Prostate gland (tissue), 2 donors: ENCODE results near the gene MDK.

Experiments
- POLR2A ChIP-seq: fragments of 450-650 bp; IDR thresholded peaks from one replicate; pipeline ENCODE4 v1.6.1; 2016; ENCODE audit warnings: antibody characterized with exemption, mild to moderate bottlenecking
- TF ChIP-seq, protein P1 (sequence below), 4 experiments: fragments of 200-600 bp in 2 of 4; fragments of 450-650 bp in 2 of 4; sonication (generic) in 2 of 4; IDR thresholded peaks; 1 replicate in 3 of 4; 2 replicates in 1 of 4; pipeline ENCODE4 v1.5.1; 2016 to 2019; ENCODE audit warnings: antibody characterized with exemption in 4 of 4, mild to moderate bottlenecking in 2 of 4, moderate library complexity in 2 of 4

DNA sequence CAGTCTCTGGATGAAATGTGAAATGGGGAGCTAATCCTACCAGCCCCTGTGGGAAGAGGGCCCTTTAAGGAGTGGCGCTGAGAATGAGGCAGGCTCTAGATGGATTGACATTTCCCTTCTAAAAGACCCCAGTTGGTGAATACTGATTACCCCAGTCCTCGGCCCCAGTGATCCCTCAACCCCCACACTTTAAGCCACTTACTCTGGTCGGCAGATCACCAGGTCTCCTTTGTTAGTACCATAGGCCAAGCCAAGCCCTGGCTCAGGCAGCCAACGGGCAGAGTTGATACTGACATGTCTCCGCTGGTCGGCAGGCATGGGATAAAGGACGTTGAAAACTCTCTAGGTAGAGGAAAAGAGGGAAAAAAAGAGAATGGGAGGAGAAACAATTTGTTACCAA lies 36.2 kb downstream of the MDK start:
- TF ChIP-seq, protein P1, sequence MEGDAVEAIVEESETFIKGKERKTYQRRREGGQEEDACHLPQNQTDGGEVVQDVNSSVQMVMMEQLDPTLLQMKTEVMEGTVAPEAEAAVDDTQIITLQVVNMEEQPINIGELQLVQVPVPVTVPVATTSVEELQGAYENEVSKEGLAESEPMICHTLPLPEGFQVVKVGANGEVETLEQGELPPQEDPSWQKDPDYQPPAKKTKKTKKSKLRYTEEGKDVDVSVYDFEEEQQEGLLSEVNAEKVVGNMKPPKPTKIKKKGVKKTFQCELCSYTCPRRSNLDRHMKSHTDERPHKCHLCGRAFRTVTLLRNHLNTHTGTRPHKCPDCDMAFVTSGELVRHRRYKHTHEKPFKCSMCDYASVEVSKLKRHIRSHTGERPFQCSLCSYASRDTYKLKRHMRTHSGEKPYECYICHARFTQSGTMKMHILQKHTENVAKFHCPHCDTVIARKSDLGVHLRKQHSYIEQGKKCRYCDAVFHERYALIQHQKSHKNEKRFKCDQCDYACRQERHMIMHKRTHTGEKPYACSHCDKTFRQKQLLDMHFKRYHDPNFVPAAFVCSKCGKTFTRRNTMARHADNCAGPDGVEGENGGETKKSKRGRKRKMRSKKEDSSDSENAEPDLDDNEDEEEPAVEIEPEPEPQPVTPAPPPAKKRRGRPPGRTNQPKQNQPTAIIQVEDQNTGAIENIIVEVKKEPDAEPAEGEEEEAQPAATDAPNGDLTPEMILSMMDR (IDR thresholded peaks at IDR 0.05) = no peak
- no peak for TF ChIP-seq POLR2A
